CD4-positive, alpha-beta T cell treated with Interleukin-17A for 4 hours (primary cell): ENCODE measurements around the gene FAT1.

ENCODE experiments used
- DNase-seq: peaks from one replicate; pipeline ENCODE4 v3.0.0-alpha.2; 2020; ENCODE audit warnings: mixed read lengths

The FAT1 gene

GRCh38 chr4:186554914-186555827 lies 168.5 kb downstream of the FAT1 start, which contains the start of gene MTNR1A:
TSS of gene MTNR1A (minus strand) at chr4:186555567. CDS start at chr4:186555365, 202 bp downstream.
- no peak for DNase-seq

- DNase-seq: no peak
Measured at GRCh38 chr4:186554539-186554913, 169.1 kb downstream of the FAT1 start.

GRCh38 chr4:186553717-186554116 lies 169.9 kb downstream of the FAT1 start:
- no peak for DNase-seq

- DNase-seq: no peak
Measured at GRCh38 chr4:186551849-186552248, 171.8 kb downstream of the FAT1 start.

GRCh38 chr4:186545436-186545835 lies 178.2 kb downstream of the FAT1 start:
- DNase-seq: no peak

- no peak for DNase-seq
Measured at GRCh38 chr4:186543206-186543605, 180.4 kb downstream of the FAT1 start.

- no peak for DNase-seq
Measured at GRCh38 chr4:186541801-186542200, 181.9 kb downstream of the FAT1 start.

GRCh38 chr4:186537843-186538521 lies 185.7 kb downstream of the FAT1 start:
- DNase-seq: no peak
